K562 (cell line): ENCODE data around the gene ZNF385D. TPM values are rescaled to one million over a fixed set of nuclear protein-coding genes. Genes with fewer than 3 reads are reported as not detected.

Experiments used
- ATAC-seq: fragments of 200-7000 bp; cut with Tn5 transposase; 3 replicates; pipeline ENCODE4 v1.9.1; 2020; ENCODE audit warnings: moderate library complexity
- BruUV-seq: library from RNA; stranded (reverse); fragments of 400-500 nt; replicated peaks from 2 replicates; lab custom pipeline; 2021; lab: Mats Ljungman, UMichigan
- CTCF ChIA-PET: fragments of 300-600 bp; formaldehyde crosslinking; extraction: SDS; loops from one replicate; lab custom pipeline; 2021; ENCODE audit warnings: low intra/inter-chr PET ratio; lab: Yijun Ruan, JAX
- POLR2A ChIA-PET: fragments of 300-600, 350-650 bp; sonication (Branson Sonifier 250); formaldehyde crosslinking; extraction: SDS; loops from one replicate; lab custom pipeline; 2021; ENCODE audit warnings: antibody characterized with exemption, inconsistent platforms; lab: Yijun Ruan, JAX
- DNase-seq, 4 experiments: peaks; one replicate each; pipeline versions ENCODE4 v3.0.0 to v3.0.0-alpha.2; 2011 to 2018; ENCODE audit warnings: low spot score in 3 of 4, mixed read lengths in 3 of 4; ENCODE audit errors: extremely low read depth in 1 of 4
- FAIRE-seq: peaks from 2 replicates; lab custom pipeline; 2011; peaks lifted over from hg19 to GRCh38; lab: Jason Lieb, UNC
- H2AFZ ChIP-seq: 2 replicates; pipeline ENCODE4 v1.6.0; 2011; ENCODE audit warnings: low read depth, low read length, control low read depth, inconsistent platforms
- H3K27ac ChIP-seq: fragments of 200-600 bp; 3 replicates; pipeline ENCODE4 v1.8.0; 2011; ENCODE audit warnings: low read depth, mild to moderate bottlenecking, control low read depth, inconsistent platforms, low read length, moderate library complexity, mixed read lengths; ENCODE audit errors: extremely low read depth
- H3K27me3 ChIP-seq, 2 experiments: fragments of 300-600 bp in 1 of 2; 2 replicates in 1 of 2; 3 replicates in 1 of 2; pipeline versions ENCODE4 v1.6.0 to v1.8.0; 2011; ENCODE audit warnings: inconsistent platforms in 2 of 2, low read length in 2 of 2, mild to moderate bottlenecking in 1 of 2, mixed read lengths in 1 of 2, moderate library complexity in 1 of 2; ENCODE audit not compliant: control insufficient read depth in 2 of 2, insufficient read depth in 2 of 2
- H3K36me3 ChIP-seq: fragments of 300-600 bp; 3 replicates; pipeline ENCODE4 v1.8.0; 2011; ENCODE audit warnings: mild to moderate bottlenecking, low read length, inconsistent platforms; ENCODE audit not compliant: control insufficient read depth, insufficient read depth
- H3K4me1 ChIP-seq, 2 experiments: fragments of 200-600 bp in 1 of 2; replicated peaks in 1 of 2; 2 replicates in 1 of 2; 3 replicates in 1 of 2; pipeline versions ENCODE4 v1.5.1 to v1.8.0; 2011; ENCODE audit warnings: inconsistent platforms in 2 of 2, low read length in 2 of 2, mild to moderate bottlenecking in 1 of 2, mixed read lengths in 1 of 2, moderate library complexity in 1 of 2; ENCODE audit not compliant: control insufficient read depth in 2 of 2, insufficient read depth in 2 of 2
- H3K4me2 ChIP-seq: 2 replicates; pipeline ENCODE4 v1.6.1; 2011; ENCODE audit warnings: low read length, control low read depth, inconsistent platforms, mixed read lengths; ENCODE audit not compliant: insufficient read depth
- H3K4me3 ChIP-seq: fragments of 200-600 bp; sonication (generic), shearing (Covaris generic); 2 replicates; pipeline ENCODE4 v1.5.1; 2016; ENCODE audit warnings: control low read depth, inconsistent platforms
- H3K79me2 ChIP-seq: fragments of 200-600 bp; 3 replicates; pipeline ENCODE4 v1.8.0; 2011; ENCODE audit warnings: low read length, inconsistent platforms; ENCODE audit not compliant: control insufficient read depth, insufficient read depth
- H3K9ac ChIP-seq, 2 experiments: 2 replicates each; pipeline versions ENCODE4 v1.6.0 to v1.6.1; 2011; ENCODE audit warnings: low read depth in 2 of 2, low read length in 2 of 2, control low read depth in 1 of 2, inconsistent platforms in 1 of 2, mild to moderate bottlenecking in 1 of 2, mixed read lengths in 1 of 2; ENCODE audit not compliant: insufficient read depth in 1 of 2
- H3K9me1 ChIP-seq: one replicate; pipeline ENCODE4 v1.6.0; 2011; ENCODE audit warnings: inconsistent platforms, mild to moderate bottlenecking, low read length, moderate library complexity; ENCODE audit not compliant: control insufficient read depth, insufficient read depth
- H3K9me3 ChIP-seq: replicated peaks from 2 replicates; pipeline ENCODE4 v1.5.1; 2011; ENCODE audit warnings: low read depth, low read length, inconsistent platforms; ENCODE audit not compliant: control insufficient read depth, insufficient read depth
- H4K20me1 ChIP-seq: replicated peaks from 2 replicates; pipeline ENCODE4 v1.6.1; 2011; ENCODE audit warnings: low read length, inconsistent platforms, mixed read lengths; ENCODE audit not compliant: control insufficient read depth, insufficient read depth
- GTF2F1 ChIP-seq: IDR thresholded peaks from 2 replicates; pipeline ENCODE4 v1.6.1; 2011; ENCODE audit warnings: low read depth, low read length, improper control_type of control experiment
- LARP7 ChIP-seq: fragments of 450-650 bp; IDR thresholded peaks from 2 replicates; pipeline ENCODE4 v1.6.1; 2016
- POLR3A ChIP-seq: IDR thresholded peaks from 2 replicates; pipeline ENCODE4 v1.6.1; 2011; ENCODE audit warnings: borderline replicate concordance, mild to moderate bottlenecking, moderate library complexity; ENCODE audit not compliant: insufficient read length, insufficient read depth; ENCODE audit errors: extremely low read depth
- SMARCA4 ChIP-seq: fragments of 450-650 bp; IDR thresholded peaks from 2 replicates; pipeline ENCODE4 v1.6.1; 2016
- WGBS: fragments of 100-300 bp; shearing (Covaris generic); methylation state at CpG from one replicate; pipeline ENCODE4 v1.1.6; 2016; ENCODE audit warnings: low coverage, mixed read lengths; ENCODE audit not compliant: insufficient coverage; ENCODE audit errors: missing lambda C conversion rate; 5-methylcytosine and 5-hydroxymethylcytosine counted together
- in situ Hi-C: fragments of 300-500 bp; cut with MboI; formaldehyde crosslinking; loops from 4 replicates; pipeline ENCODE4 v1.15.0; 2018; ENCODE audit warnings: inconsistent platforms, mixed read lengths
- intact Hi-C: fragments of 100-400 bp; cut with micrococcal nuclease; formaldehyde crosslinking; loops from 2 replicates; pipeline ENCODE4 v1.14.2; 2022
- polyA plus RNA-seq, 8 experiments: library from polyadenylated mRNA; depleted of rRNA in 4 of 8; stranded (reverse) in 5 of 8; unstranded in 3 of 8; fragments of >200 nt; fragmentation: Nextera tagmentation in 2 of 8; fragmentation: Illumina TruSeq in 1 of 8; extraction: Ambion mirVana in 2 of 8; extraction: Trizol in 1 of 8; gene quantifications; 2 replicates each; pipeline versions ENCODE4 v1.2.1 to v1.2.3, GENCODE V29; 2011 to 2014; ENCODE audit warnings: inconsistent platforms in 1 of 8, missing spikeins in 1 of 8
- total RNA-seq, 7 experiments: library from RNA; depleted of rRNA in 6 of 7; stranded (reverse); fragments of >200 nt in 6 of 7; fragmentation: Illumina TruSeq in 2 of 7; extraction: Trizol in 2 of 7; gene quantifications; 2 replicates each; pipeline versions ENCODE4 v1.2.1 to v1.2.3, GENCODE V29; 2011 to 2021; ENCODE audit warnings: low replicate concordance in 1 of 7
- TF ChIP-seq, protein P1 (sequence below): fragments of 150-350 bp; conservative IDR thresholded peaks from 2 replicates; pipeline ENCODE4 v1.6.1; 2014; ENCODE audit warnings: low read length

ZNF385D gene
- total and polyA plus RNA-seq, 9 of the 15 experiments (the other 6 are each of a cell fraction or from before 2014, with no cell fraction given): 0.14 to 1.7 (median 0.51) TPM

DNA sequence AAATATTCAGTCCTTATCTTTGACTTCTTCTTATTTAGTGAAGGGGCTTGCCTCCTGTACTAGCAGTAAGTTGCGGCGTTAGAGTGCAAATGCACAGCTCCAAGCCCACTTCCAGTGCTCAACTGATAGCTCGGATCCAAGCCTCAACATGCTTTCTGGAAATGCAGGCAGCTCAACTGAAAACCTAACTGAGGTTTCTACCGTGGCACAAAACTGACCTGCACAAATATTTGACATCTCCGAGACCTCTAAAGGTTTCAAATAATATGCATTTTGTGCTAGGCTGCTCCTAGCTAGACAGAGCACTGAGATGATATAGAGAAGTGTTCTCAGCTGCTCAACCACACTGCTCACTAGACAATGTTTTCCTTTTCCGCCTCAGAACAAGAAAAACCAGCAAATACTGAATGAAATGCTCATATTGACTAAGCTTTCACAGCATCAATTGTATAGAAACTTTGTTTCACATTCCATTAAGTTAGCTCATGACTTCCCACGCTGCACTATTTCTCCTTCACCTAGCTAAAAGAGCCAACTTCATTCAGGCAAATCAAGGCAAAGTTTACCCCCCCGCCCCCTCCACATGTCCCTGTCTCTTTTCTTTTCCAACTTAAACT, 822 bp downstream of the ZNF385D start:
- no TSS peak for BruUV-seq
- WGBS: 0% methylated on average over 8 of the region's 8 CpGs
- TF ChIP-seq LARP7 (no peak), POLR3A (no peak), SMARCA4 (no peak), GTF2F1 (no peak)
- TF ChIP-seq, protein P1, sequence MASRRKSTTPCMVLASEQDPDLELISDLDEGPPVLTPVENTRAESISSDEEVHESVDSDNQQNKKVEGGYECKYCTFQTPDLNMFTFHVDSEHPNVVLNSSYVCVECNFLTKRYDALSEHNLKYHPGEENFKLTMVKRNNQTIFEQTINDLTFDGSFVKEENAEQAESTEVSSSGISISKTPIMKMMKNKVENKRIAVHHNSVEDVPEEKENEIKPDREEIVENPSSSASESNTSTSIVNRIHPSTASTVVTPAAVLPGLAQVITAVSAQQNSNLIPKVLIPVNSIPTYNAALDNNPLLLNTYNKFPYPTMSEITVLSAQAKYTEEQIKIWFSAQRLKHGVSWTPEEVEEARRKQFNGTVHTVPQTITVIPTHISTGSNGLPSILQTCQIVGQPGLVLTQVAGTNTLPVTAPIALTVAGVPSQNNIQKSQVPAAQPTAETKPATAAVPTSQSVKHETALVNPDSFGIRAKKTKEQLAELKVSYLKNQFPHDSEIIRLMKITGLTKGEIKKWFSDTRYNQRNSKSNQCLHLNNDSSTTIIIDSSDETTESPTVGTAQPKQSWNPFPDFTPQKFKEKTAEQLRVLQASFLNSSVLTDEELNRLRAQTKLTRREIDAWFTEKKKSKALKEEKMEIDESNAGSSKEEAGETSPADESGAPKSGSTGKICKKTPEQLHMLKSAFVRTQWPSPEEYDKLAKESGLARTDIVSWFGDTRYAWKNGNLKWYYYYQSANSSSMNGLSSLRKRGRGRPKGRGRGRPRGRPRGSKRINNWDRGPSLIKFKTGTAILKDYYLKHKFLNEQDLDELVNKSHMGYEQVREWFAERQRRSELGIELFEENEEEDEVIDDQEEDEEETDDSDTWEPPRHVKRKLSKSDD: no peak
- TF ChIP-seq, all 486 proteins: peak for 0
- POLR2A ChIA-PET: no interaction called here
- ATAC-seq: no peak
- H3K4me2 ChIP-seq: no peak overlapping the region
- H3K9me3 ChIP-seq: no peaks in the 10 kb centered on the region; the same call in 1 of the 2 replicates
- H4K20me1 ChIP-seq: no peaks in the 10 kb centered on the region
- no peaks in the 10 kb centered on the region for H3K27me3 ChIP-seq
- no peak overlapping the region for H3K9ac ChIP-seq
- FAIRE-seq: no peak
- H3K9me1 ChIP-seq: no peaks in the 10 kb centered on the region
- H2AFZ ChIP-seq: no peak overlapping the region
- no peak overlapping the region for H3K27ac ChIP-seq
- CTCF ChIA-PET: no interaction called here
- H3K36me3 ChIP-seq: no peaks in the 10 kb centered on the region
- H3K4me3 ChIP-seq: no peak overlapping the region
- intact Hi-C loops: loop anchor here (10.0 kb wide), 1 partner anchor 365 kb away; no protein-coding TSS in a partner anchor
- no peaks in the 10 kb centered on the region for H3K79me2 ChIP-seq
- in situ Hi-C loops: no loop called here
- H3K4me1 ChIP-seq: no peaks in the 10 kb centered on the region
- no peak for DNase-seq
